Renal pelvis (tissue), 4 donors: Measurements from ENCODE around the gene FRMPD2. TPM values are rescaled to one million over a fixed set of nuclear protein-coding genes. Genes with fewer than 3 reads are reported as not detected.
"Not testable (repeated sequence)": the region's sequence is repeated elsewhere in the genome, so short reads cannot be mapped to it uniquely, and the experiment has no call there.

Experiments used
- DNase-seq: peaks from one replicate; pipeline ENCODE4 v3.0.0-alpha.2; 2013
- polyA plus RNA-seq, 3 donors: library from polyadenylated mRNA; unstranded; fragments of 120-200 nt; gene quantifications; one replicate each; pipeline ENCODE4 v1.2.1, GENCODE V29; 2013; ENCODE audit not compliant: insufficient read length in 3 of 3

The FRMPD2 gene
- polyA plus RNA-seq, 3 donors, result 0.53 to 1.5 (median 0.82) TPM

DNA sequence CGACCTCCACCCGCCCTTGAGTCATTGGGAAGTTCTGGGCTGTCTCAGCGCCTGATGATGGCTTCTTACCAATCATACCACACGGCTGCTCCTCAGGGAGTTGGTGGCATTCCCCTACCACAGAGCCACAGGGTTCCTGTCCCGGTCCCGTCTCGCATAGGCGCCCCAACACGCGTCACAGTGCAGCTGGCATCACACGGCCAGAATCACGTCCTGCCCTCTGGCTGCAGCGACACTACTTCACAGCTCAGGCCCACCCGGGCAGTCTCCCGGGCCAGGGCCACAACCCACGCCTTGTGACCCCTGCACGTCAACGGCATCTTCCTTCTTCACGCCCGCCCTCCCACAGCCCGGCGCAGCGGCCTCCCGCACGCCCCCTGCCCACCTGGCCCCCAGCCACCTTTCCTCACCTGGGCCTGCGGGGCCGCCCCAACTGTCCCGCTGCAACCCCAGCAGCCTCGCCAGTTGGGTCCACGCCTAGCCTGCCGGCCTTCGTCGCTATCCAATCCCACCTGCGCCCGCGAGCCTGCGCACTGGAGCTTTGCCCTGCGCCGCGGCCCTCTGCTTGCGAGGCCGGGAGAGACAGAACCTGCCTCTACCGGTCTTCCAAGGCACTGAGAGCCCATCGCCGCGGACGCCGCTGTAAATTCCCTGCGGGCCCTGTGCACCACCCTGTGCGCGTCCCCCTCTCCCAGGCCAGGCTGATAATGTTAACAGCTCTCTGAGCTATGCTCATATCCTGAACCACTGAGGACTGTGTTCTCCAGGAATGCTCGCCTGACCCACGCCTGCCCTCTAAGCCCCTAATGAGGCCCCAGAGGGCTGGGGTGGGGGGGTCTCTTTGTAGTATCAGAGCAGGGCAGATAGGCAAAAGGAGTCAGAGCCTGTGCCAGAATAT is 134.3 kb downstream of the FRMPD2 start:
- not testable (repeated sequence) for DNase-seq

DNA sequence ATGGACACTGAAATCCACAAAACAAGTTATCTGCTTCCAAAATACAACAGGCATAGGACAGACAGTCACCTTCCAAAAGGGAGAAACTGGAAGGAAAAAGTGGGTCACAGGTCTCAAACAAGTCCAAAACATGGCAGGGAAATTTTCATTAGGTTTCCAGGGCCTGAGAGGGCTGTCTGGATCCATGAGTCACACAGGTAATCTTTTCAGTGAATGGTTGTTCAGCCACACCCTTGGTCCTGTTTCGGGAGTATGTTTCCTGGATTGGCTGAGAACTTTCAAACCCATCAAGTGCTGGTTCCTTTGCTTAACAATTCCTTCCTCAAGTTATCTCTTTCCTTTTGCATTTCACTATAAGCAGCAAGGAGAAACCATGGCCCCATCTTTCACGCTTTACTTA is 145.5 kb downstream of the FRMPD2 start:
- DNase-seq, result not testable (repeated sequence)

DNA sequence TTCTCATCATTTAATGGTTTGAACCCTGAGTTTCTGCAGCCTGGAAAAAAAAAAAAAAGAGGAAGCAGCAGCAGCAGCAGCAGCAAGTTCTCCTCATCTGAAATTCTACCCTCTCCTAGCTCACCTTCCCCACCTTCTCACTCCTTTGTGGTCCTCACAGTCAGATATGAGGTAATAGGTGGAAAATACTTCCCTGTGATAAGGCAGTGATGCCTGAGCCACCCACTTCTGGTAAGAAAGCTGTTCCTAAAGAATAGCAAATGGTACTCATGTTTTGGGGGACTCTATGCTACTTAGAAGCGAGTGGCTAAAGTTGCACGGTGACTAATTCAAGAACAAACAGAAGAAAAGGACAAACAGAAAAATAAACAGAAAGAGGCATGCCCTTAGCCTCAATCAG is 148.2 kb downstream of the FRMPD2 start:
- DNase-seq, result not testable (repeated sequence)

DNA sequence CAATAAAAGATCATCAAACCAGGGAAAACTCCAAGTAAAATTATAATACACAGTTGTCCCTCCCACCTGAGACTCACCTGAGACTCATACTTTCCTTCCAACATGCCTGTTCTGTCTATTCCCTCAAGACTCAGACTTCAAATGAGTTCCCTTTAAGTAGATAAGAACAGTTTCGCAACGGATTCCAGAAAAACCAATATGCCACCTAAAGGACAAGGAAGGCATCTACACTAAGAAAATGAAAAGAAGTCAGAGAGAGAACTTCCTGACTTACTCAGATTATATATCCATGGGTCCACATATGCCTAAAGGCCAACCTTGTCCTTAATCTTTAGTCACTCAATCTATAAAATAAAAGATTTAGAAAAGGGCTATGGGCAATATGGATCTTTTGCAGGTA is 148.9 kb downstream of the FRMPD2 start:
- DNase-seq, result not testable (repeated sequence)

DNA sequence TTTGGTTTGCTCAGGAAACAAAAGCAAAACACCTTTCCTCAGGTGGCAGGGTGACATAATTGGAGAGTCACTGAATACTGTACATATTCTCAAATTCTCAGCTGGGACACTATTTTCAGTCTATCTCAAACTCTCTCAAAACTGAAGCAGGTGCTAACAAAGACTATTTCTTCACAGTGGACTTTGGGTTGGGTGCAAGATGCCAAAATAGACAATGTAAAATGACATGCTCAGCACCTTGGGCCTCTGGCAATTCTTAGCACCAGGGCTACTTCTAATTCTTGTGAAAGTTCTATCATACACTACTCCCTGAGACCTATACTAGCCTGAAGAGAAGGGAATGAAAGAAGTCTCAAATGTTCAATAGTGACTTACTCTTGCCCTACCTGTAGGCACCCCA is 151.9 kb downstream of the FRMPD2 start:
- DNase-seq, result not testable (repeated sequence)

DNA sequence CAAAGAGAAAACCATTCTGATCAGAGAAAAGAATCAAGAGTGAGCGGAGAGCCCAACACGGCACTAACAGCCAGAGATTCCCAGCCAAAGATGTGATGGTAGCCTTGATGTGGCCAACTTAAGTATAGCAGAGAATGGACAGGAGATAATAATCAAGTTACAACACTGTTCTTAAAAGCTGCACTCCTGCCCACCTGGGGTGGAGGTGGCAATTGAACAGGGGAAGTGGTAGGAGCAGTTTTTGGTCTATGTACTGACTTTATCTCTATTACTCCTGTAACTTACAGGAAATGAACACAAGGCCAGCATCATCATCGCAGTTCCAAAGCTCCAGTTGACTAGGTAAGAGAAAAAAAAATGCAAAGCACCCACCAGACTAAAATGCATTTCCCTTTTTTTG is 164.2 kb downstream of the FRMPD2 start:
- not testable (repeated sequence) for DNase-seq

Other genes starting within 250 kb of the FRMPD2 start
- gene MAPK8, start 32.0 kb upstream of the FRMPD2 start, polyA plus RNA-seq, result 10 to 100 TPM; 64.1 to 76.9 (median 74.8) TPM